Left ventricle myocardium superior (tissue), 1 donor: ENCODE data around the gene EIF5AL1. TPM values are rescaled to one million over a fixed set of nuclear protein-coding genes. Genes with fewer than 3 reads are reported as not detected.
"Not testable (repeated sequence)": the region's sequence is repeated elsewhere in the genome, so short reads cannot be mapped to it uniquely, and the experiment has no call there.

Experiments
- ATAC-seq: fragments of 200-7000 bp; cut with Tn5 transposase; one replicate; pipeline ENCODE4 v1.9.1; 2020; ENCODE audit warnings: mild to moderate bottlenecking, moderate library complexity
- DNase-seq: peaks from one replicate; pipeline ENCODE4 v3.0.0-alpha.2; 2020
- intact Hi-C: fragments of 100-400 bp; cut with micrococcal nuclease; formaldehyde crosslinking; loops from one replicate; pipeline ENCODE4 v1.11.0; 2022
- total RNA-seq: library from RNA; stranded (reverse); fragmentation: NEBNext Ultra II Directional; extraction: Animal tissue kit (Norgen Biotek cat#: 25700); gene quantifications from one replicate; pipeline ENCODE4 v1.2.1, GENCODE V29; 2021
- donor health status: DM: no; HTN: yes; CAD: no; lungs with severe emphysema.

Gene EIF5AL1
- total RNA-seq, 1 donor from 2014 or later, result 0.12 TPM

DNA sequence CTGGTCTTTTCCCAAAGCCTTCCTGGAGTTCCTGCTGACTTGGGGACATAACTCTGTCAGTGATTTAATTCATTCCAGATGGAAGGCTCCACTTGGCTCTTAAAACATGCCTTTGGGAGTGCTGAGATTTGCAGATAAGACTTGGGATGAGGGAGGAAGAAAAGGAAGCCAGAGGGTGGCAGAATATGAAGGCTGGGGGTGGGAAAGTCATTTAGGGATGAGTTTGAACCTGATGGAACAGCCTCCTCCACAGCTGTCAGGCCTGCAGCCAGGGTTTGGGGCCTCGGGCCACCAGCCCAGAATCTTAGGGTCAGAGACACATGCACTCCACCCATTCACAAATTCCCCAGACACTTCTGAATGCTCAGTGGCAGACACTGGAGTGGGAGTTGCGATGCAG, 28.4 kb upstream of the EIF5AL1 start:
- peak; percentile 84 for DNase-seq
- intact Hi-C loops, result no loop called here
- ATAC-seq, result peak; percentile 83

DNA sequence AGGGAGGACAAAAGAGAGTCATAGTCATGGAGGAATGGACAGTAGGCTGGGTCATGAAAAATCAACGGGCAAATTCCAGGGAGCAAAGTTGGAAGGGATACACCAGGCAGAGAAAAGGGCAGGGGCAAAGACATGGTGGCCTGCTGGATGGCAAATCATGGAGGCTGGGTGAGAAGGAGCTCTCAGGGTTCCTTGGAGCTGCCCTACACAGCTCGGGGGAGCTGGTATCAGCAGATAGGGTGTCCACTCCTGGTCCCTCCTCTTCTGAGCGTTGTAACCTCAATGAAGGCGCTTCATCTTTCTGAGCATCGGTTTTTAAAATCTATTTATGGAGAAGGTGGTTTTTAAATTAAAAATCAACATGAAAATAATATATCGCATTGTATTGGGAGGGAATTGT, 27.9 kb upstream of the EIF5AL1 start:
- intact Hi-C loops, result no loop called here
- no peak for ATAC-seq
- no peak for DNase-seq

DNA sequence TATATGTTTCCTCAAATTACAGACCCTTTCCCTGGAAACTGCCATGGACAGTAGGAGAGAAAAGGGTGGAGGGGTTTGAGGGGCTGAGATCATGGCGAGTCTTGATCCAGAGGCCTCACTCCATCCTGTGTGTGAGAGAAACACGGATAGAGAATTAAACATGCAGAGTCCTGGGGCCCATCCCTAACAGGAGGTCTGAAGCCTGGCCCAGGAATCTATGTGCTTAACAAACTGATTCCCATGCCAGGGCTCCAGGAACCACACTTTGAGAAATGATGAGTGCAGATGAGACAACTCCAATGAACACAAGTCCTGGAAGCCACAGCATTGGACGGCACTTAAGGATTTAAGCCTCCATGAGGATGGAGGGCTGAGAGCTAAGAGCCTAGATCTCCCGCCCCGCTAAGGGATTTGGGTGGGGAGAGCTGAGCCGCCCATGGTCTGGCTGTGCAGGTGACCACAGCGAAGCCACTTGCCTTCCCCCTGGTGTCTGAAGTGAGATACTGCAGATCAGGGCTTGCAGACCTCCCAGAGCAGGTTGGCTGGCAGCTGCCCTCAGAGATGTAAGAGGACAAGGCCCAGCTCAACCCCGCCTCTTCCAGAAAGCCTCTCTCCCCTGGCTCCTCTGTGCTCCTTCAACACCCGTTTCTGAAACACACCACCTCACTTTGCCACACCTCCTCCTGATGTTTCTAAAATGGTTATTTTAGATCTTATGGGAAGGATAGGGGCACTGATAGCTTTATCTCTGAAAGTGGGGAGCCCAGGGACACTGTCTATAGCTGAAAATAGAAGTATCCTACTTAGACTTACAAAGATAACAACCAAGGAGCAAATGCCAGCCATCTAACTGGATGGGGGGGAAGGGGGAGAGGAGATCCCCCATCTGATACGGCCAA, 24.8 kb upstream of the EIF5AL1 start:
- intact Hi-C loops, result loop anchor here (5.0 kb wide), 1 partner anchor 115 kb away; no protein-coding TSS in a partner anchor
- DNase-seq, result peak; percentile 58
- ATAC-seq, result peak; percentile 48

DNA sequence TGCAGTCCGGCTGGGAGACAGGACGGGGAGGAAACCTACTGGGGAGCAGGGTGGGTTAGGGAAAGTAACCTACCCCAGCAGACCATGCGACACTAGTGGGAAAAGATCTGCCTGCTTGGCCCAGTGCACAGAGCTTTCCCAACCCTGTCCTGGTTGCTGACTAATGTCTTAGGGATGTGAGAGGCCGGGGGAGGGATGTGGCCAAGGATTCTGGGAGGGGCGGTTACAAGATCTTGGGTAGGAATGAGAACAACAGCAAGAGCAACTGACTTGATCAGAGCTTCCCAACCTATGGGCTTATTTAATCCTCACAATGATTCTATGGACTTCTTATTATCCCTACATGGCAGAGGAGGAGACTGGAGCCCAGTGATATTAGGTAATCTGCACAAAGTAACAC, 24.0 kb upstream of the EIF5AL1 start:
- intact Hi-C loops, result loop anchor here (5.0 kb wide), 1 partner anchor 116 kb away; no protein-coding TSS in a partner anchor
- peak; percentile 73 for DNase-seq
- peak; percentile 72 for ATAC-seq

DNA sequence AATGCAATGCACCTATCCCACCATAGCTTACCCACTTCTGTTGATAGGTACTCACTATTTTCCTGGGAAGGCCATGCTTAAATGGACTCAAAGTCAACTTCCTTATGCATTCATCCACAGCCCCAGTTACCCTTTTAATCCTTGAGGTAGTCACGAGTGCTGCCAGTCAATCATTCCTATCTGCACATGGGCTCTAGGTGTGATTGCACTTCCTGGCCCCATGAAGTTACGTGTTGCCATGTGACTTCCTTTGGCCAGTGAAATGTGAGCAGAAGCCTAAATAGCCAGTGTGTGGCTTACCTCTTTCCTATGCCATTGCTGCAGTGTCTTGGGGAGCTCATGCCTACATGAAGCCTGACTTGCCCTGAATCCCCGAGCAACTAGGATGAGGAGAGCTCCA, 23.5 kb upstream of the EIF5AL1 start:
- ATAC-seq (no peak), DNase-seq (no peak)
- intact Hi-C loops, result loop anchor here (5.0 kb wide), 1 partner anchor 117 kb away; no protein-coding TSS in a partner anchor

DNA sequence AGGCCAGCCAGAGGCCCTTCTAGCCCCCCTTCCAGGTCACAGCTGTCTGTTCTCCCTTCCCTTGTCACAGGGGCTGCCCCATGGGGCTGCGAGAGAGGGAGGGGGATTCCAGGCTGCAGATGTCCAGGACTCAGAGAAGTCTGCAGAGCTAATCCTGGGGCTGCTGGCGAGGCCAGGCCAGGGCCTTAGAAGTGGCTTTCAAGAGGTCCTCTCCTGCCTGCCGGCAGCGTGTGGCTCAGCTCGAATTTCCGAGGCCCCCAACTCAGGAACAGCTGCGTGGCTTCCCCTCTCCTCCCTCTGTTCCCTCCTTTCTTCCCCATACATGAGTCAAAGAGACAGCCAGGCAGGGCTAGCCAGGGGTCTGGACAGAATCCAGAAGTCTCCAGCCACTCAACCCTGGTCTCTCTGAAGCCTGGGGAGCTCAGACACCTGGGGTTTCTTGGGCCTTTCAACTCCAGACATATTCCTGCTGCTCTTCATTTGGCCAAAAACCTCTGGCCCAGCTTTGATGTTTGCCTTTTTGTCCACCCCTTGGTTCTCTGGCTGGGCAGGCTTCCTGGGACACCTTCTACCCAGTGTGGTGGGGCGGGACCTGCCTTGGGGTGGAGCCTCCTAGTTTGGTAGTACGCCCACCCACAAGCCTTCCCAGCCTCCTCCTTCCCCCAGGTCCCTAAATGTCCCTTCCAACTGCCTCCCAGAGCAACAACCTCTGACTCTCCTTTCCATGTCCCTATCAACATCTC, 21.8 kb upstream of the EIF5AL1 start:
- DNase-seq, result peak; percentile 66
- intact Hi-C loops, result no loop called here
- ATAC-seq, result peak; percentile 65

DNA sequence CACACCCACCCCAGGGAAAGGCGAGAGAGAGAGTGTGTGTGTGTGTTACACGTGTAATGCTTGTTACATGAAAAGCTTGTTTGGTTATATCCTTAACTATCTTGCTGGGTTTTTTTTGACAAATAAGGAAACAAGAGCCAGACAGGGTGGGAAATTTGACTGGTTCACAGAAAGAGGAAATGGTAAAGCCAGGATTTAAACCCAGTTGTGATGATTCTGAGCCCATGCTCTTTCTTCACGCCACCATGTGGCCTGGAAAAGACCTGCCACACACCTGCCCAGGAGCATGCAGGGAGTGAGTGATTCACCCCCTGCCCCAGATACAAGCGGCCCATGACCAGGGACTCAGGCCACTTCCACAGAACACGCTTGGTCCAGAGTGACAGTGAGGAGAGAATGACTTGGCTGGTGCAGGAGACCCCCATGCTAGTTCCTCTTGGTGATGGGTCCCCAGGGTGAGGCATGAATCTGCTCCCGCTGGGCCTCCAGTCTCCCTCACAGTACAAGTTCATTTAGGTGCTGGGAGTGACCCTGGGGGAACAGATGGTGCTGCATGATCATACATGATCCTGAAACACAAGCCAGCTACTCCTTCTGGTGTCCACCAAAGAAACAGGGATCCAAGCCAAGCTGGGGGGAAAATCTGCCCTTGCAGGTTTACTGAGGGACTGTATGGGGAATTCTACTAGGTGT, 21.0 kb upstream of the EIF5AL1 start:
- intact Hi-C loops, result no loop called here
- DNase-seq, result no peak
- ATAC-seq, result no peak

DNA sequence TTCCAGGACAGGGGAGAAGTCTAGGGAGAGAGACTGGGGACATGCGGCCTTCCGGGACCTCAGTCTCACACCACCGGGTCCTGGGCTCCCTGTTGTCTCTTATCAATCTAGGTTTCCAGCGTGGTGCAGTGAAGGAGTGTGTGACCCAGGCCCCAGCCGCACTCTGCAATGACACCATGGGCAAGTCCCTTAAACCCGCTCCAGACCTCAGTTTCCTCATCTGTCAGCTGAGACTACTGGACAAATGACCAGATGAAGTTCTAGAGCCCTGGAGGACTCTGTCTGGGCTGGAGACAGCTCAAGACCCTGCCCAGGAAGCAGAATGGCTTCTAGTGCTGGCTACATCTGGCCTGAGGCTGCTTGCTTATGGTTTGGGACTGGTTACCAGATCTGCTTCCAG, 20.1 kb upstream of the EIF5AL1 start:
- DNase-seq (no peak), ATAC-seq (no peak)
- intact Hi-C loops, result no loop called here

DNA sequence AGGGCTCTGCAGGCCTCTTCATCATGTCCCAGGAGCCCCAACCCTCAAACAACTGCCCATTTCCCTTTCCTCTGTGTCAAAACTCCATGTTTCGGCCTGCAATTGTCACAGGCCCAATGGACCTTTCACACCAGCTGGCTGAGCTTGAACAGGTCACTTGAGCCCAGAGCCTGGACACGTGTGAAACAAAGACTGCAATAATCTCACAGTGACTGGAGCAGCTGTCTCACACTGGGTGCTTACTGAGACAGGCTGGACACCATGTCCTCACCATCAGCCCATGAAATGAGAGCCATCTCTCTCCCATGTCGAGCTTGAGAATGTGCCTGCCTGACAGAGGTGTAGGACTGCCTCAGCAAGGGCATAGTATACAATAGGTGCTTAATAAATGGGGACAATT, 19.5 kb upstream of the EIF5AL1 start:
- ATAC-seq (no peak), DNase-seq (no peak)
- intact Hi-C loops, result no loop called here

DNA sequence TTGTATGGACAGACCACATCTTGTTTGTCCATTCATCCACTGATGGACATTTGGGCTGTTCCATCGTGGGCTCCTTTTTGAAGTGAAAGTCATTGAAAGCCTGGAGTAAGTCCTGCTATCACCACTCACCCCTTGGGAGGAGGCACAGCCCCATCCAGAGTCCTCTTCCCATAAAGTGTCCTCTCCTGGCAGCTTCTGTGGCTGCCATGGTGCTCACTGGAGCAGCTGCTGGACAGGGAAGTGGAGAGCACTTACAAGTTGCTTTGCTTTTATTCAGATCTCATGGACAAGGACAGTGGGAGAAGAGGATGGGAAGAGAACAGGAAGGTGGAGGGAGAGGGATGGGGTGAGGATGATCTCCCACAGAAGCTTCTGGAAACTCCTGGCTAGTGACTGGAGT, 18.5 kb upstream of the EIF5AL1 start:
- DNase-seq (no peak), ATAC-seq (no peak)
- intact Hi-C loops, result no loop called here

DNA sequence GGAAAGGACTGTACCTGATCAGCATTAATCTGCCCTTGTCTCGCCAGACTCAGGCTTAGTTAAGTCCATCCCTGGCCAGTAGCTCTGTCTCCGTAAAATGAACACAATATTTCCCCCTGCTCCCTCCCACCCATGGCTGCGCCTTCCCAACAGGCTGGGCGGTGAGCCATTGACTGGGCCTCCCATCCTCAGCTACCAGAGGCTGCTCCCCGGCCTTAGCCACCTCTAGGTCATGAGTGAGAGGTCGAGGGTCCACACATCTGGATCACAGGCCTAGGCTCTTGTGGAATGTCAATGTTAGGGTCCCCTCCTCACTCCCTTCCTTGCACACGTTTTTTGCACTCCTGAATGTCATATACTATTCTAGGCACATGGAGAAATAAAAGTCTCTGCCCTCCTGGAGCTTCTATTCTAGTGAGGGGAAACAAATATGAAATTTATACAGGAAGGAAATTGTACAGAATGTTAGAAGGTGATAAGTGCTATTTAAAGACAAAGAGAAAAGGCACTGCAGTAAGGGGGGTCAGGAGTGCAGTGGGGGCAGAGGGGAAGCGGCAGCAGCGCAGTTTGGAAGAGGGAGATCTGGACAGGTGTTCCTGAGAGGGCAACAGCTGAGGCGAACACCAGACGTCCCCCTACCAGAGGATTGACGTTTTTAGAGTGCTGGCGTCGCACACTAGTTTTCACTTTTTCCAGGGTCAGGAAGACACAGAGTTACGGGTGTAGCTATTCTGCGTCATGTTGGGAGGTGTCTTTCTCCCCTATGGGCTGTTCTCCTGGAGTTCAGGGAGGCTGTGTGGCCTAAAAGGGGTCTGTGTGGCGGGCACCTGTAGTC, 17.2 kb upstream of the EIF5AL1 start:
- intact Hi-C loops, result no loop called here
- DNase-seq (no peak), ATAC-seq (no peak)

DNA sequence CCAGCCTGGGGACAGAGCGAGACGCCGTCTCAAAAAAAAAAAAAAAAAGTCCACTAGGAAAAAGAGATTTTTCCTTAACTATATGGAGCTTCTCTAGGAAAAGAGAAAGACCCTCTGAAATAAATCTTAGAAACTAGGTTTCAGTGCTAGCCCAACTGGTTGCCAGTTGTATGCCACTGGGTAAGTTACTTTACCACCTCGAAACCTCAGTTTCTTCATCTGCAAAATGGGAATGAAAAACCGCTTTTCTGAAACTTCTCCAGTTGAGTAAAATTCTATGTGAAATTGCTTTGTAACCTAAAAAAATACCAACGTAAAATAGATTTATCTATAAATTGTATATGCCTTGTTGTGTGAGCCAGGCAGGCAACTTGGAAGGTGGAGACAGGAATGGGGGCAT, 16.5 kb upstream of the EIF5AL1 start:
- intact Hi-C loops, result no loop called here
- no peak for ATAC-seq

DNA sequence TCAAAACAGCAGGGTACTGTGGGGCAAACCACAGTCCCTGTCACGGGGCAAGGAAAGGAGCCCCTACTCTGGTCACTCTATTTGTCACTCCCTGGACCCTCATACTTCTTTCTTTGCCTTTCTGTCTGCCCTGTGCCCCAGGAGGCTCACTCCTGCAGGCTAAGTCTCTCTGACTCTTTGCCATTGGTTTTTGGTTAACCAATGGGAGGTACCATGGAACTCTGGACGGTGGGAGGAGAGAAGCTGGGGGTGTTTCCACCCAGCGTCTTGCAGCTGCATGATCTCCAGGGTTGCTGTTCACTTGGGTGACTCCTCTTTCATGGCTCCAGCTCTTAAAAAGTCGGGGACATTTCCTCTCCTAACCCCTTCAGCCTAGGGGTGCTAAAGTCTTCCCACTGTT, 15.4 kb upstream of the EIF5AL1 start:
- intact Hi-C loops, result no loop called here
- no peak for DNase-seq
- ATAC-seq, result no peak

More for the DNA sequence above, 16.5 kb upstream of the EIF5AL1 start:
- DNase-seq, result no peak

DNA sequence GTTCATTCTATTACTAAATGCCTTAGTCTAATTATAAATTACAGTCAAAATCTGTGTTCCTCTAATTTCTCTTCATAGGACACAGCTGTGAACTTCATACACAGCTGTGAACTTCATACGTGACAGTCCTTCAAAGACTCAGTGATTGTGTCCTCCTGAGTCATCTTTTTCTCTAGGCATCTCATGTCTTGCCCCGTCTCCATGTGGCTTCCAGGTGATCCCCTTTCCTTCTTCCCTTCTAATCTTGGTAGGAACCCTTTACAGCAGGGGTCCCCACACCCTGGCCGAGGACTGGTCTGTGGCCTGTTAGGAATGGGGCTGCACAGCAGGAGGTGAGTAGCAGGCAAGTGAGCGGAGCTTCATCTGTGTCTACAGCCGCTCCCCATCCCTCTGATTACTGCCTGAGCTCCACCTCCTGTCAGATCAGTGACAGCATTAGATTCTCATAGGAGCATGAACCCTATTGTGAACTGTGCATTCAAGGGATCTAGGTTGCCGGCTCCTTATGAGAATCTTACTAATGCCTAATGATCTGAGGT, 14.0 kb upstream of the EIF5AL1 start:
- intact Hi-C loops, result no loop called here
- DNase-seq, result no peak
- no peak for ATAC-seq

DNA sequence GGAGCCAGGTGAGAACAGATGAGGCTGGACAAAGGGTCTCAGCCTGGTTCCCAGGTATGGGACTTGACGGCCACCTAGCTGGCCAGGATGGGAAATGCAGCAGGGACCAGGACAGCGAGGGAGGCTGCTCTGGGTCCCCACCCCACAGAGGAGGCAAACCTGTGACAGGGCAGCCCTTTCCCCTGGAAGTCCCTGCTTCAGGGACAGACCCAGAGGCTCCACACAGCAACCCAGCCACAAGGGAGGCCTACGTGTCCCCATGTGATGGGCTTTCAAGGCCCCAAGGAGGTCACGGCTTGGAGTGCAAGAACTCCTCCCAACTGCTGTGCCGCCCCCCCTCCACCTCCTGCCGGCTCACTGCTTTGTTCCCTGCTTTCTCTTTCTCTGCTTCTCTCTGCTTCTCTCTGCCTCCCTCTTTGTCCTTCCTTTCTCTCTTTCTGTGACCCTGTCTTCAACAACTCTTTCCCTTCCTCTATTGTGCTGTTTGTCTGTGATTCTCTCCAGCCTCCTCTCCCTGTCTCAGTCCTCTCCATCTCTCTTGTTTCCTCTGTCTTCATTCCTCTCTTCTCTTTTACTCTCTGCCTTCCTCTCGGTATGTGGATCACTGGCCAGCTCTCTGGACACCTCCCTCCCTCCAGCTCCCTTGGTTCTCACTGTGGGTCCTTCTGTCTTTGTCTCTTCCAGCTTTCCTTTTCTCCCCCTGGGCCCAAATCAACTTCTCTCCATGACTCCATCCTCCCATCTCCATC, 9.6 kb upstream of the EIF5AL1 start:
- peak; percentile 70 for ATAC-seq
- no peak for DNase-seq
- intact Hi-C loops, result no loop called here

DNA sequence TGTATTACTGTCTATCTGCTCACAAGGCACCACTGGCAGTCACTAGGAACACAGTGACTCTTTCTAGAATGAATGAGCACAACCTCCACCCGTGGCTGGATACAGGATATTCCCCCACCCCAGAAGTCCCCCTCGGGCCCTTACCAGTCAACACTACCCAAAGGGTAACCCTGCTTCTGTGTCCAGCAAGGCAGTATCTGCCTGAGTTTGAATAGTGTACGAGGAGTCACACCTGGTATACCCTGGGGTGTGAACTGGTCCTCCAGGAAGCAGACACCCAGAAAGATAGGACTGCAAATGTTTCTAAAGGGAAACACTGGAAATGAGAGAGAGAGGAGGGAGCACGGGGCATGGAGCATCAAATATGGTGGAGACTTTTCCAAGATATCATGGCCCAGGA, 8.5 kb upstream of the EIF5AL1 start:
- ATAC-seq, intact Hi-C loops, DNase-seq: not testable (repeated sequence)

DNA sequence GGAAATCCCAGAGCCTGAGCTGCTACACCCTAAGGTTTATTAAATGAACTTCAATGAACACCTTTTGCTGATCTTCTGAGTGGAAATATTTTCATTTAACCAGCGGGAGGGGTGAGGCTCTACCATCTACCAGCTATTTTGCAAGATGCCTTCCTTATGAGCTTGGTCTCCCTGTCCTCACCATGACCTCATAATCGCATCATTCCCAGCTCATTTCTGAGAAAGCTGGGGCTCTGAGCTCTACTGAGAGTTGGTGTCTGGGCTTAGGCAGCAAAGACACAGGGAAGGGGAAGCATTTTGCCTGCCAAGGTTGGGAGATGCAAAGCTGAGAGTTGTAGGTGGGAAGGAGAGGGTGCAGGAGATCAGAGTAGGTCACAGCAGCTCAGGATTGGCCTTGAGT, 7.8 kb upstream of the EIF5AL1 start:
- DNase-seq, ATAC-seq, intact Hi-C loops: not testable (repeated sequence)

DNA sequence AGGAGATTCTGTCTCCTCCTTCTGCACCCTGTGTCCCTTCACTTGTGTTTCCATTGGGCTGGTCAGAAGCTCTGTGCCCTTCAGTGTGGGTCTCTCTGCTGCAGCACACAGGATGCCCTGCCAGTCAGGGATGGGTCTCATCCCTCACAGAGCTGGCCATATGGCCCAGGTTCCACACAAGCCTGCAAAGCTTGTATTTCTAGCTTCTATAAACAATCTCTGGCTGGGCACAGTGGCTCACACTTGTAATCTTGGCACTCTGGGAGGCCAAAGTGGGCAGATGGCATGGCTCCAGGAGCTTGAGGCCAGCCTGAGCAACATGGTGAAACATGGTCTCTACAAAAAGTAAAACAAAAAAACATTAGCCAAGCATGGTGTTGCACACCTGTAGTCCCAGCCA, 7.0 kb upstream of the EIF5AL1 start:
- intact Hi-C loops, DNase-seq: not testable (repeated sequence)
- ATAC-seq, result peak; percentile 58
